Epithelial cell of esophagus (primary cell): ENCODE measurements around the gene GPHA2.

Experiments used
- DNase-seq: peaks from one replicate; pipeline ENCODE4 v3.0.0; 2010; ENCODE audit warnings: low read depth
- H3K4me3 ChIP-seq: 2 replicates; pipeline ENCODE4 v1.5.1; 2011; ENCODE audit warnings: mild to moderate bottlenecking, low read length, control low read depth
- CTCF ChIP-seq: IDR thresholded peaks from 2 replicates; pipeline ENCODE4 v1.5.1; 2011; ENCODE audit warnings: low read depth, mild to moderate bottlenecking, low read length, control low read depth, inconsistent platforms; ENCODE audit not compliant: insufficient read depth; ENCODE audit errors: missing control alignments

Gene GPHA2

GRCh38 chr11:64897381-64898075 is 38.2 kb downstream of the GPHA2 start:
- no peak for DNase-seq
- H3K4me3 ChIP-seq, result no peak overlapping the region
- no peak for TF ChIP-seq CTCF

GRCh38 chr11:64896448-64897022 is 39.2 kb downstream of the GPHA2 start:
- no peak overlapping the region for H3K4me3 ChIP-seq
- DNase-seq, result no peak
- TF ChIP-seq CTCF, result no peak

GRCh38 chr11:64894812-64895452 is 40.8 kb downstream of the GPHA2 start:
- no peak for TF ChIP-seq CTCF
- H3K4me3 ChIP-seq, result no peak overlapping the region
- no peak for DNase-seq

- DNase-seq, result peak; percentile 64
- peak; percentile 77 for TF ChIP-seq CTCF
- no peak overlapping the region for H3K4me3 ChIP-seq
These were observed 41.5 kb downstream of the GPHA2 start for GRCh38 chr11:64894070-64894811.

GRCh38 chr11:64893194-64894069 is 42.3 kb downstream of the GPHA2 start:
- no peak overlapping the region for H3K4me3 ChIP-seq
- no peak for DNase-seq
- no peak for TF ChIP-seq CTCF

GRCh38 chr11:64892838-64893193 is 42.9 kb downstream of the GPHA2 start:
- no peak overlapping the region for H3K4me3 ChIP-seq
- TF ChIP-seq CTCF, result no peak
- DNase-seq, result no peak
